ENCODE results near the gene KIAA1210. TPM values are rescaled to one million over a fixed set of nuclear protein-coding genes. Genes with fewer than 3 reads are reported as not detected.

Gene KIAA1210
- total RNA-seq, 1 donor from 2014 or later, result not detected

DNA sequence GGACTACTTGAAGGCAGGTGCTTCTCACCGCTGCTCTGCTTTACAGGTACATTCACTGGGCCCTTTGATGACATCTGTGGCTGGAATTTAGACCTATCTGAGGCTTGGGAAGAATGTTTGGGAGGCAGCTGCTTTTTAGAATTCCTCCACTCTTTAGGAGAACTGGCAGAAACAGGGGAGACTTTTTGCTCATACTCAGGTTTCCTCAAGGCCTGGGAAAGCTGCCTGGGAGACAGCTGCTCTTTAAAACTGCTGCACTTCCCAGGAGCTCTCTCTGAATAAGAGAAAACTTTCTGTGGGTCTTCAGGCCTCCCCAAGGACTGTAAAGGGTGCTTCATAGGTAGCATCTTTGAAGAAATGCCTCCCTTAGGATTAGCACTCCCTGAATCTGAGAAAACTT, 40.5 kb downstream of the KIAA1210 start:
- intact Hi-C loops (cut with micrococcal nuclease), result no loop called here
- TF ChIP-seq CTCF (IDR thresholded peaks at IDR 0.05), result no peak

GRCh38 chrX:119084766-119085165, 42.8 kb downstream of the KIAA1210 start:
- no peak overlapping the region for H3K4me3 Mint-ChIP-seq
- POLR2A ChIA-PET, result no interaction called here
- no peak for TF ChIP-seq CTCF (IDR thresholded peaks at IDR 0.05)
- intact Hi-C loops (cut with micrococcal nuclease), result no loop called here
- no peaks in the 10 kb centered on the region for H3K9me3 Mint-ChIP-seq
- no peaks in the 10 kb centered on the region for H3K36me3 Mint-ChIP-seq (ENCODE audit: low read depth)
- no peak overlapping the region for H3K27ac Mint-ChIP-seq
- ATAC-seq (ENCODE audit: low read depth) (no peak), DNase-seq (no peak)
- H3K27me3 Mint-ChIP-seq, result no peaks in the 10 kb centered on the region
- CTCF ChIA-PET, result no interaction called here
- H3K4me1 Mint-ChIP-seq, result peaks cover 5% of the 10 kb centered on the region

More for the DNA sequence above, 40.5 kb downstream of the KIAA1210 start:
- DNase-seq (no peak), ATAC-seq (ENCODE audit: low read depth) (no peak)
- Mint-ChIP-seq H3K4me1 (peaks cover 7% of the 10 kb centered on the region), H3K4me3 (no peak overlapping the region), H3K27ac (no peak overlapping the region), H3K27me3 (no peaks in the 10 kb centered on the region), H3K36me3 (ENCODE audit: low read depth) (no peaks in the 10 kb centered on the region), H3K9me3 (no peaks in the 10 kb centered on the region)
- ChIA-PET CTCF (no interaction called here), POLR2A (no interaction called here)

GRCh38 chrX:119082278-119082677, 45.3 kb downstream of the KIAA1210 start:
- H3K27me3 Mint-ChIP-seq, result no peaks in the 10 kb centered on the region

DNA sequence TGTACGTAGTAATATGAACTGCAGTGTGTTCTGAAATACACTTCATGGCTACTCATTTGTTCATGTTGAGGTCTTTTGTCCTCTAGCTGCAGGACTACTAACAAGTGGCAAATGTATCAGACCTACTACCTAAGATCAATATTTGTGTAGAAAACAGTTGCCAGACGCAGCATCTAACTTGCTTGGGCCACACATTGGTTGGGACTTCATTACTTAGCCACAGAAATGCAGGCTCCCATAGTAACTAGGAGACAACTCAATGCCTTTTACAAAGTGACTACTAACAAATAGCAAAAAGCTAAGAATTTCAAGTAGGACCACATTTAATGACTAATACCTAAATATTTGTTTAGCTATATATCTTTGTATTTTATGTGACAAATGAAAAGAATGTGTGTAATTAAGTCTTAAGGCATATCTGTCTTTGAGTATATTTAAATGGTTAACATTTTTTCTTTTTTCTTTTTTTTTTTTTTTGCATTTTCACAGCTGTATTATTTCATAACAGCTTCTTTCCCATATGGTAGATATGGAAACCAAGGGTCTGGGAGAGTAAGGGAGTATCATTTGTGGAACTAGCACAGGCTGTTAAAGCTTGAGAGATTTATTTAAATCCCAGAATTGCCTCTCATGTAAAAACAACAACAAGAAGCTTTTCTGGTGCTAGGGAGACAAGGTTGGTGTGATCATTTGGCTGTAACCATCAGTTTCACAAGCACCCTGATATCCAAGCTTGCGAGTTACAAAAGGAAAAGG, 52.2 kb downstream of the KIAA1210 start:
- DNase-seq, result no peak
- no peak overlapping the region for H3K4me3 Mint-ChIP-seq
- no peaks in the 10 kb centered on the region for H3K9me3 Mint-ChIP-seq
- TF ChIP-seq CTCF (IDR thresholded peaks at IDR 0.05), result no peak
- peaks cover 2% of the 10 kb centered on the region for H3K27me3 Mint-ChIP-seq
- intact Hi-C loops (cut with micrococcal nuclease), result no loop called here
- CTCF ChIA-PET, result interaction anchor here (1.5 kb wide), 1 partner anchor 236 kb away, joined by 3 read pairs; no protein-coding TSS in a partner anchor
- no peak for ATAC-seq (ENCODE audit: low read depth)
- no peaks in the 10 kb centered on the region for H3K36me3 Mint-ChIP-seq (ENCODE audit: low read depth)
- POLR2A ChIA-PET, result interaction anchor here (0.7 kb wide), 1 partner anchor 43 kb away, joined by 9 read pairs; no protein-coding TSS in a partner anchor
- no peaks in the 10 kb centered on the region for H3K4me1 Mint-ChIP-seq
- no peak overlapping the region for H3K27ac Mint-ChIP-seq

More at GRCh38 chrX:119082278-119082677, 45.3 kb downstream of the KIAA1210 start:
- H3K4me3 Mint-ChIP-seq, result no peak overlapping the region
- intact Hi-C loops (cut with micrococcal nuclease), result no loop called here
- H3K9me3 Mint-ChIP-seq, result no peaks in the 10 kb centered on the region
- no peaks in the 10 kb centered on the region for H3K36me3 Mint-ChIP-seq (ENCODE audit: low read depth)
- no peaks in the 10 kb centered on the region for H3K4me1 Mint-ChIP-seq
- no peak for DNase-seq
- TF ChIP-seq CTCF (IDR thresholded peaks at IDR 0.05), result no peak
- no peak overlapping the region for H3K27ac Mint-ChIP-seq
- CTCF ChIA-PET, result no interaction called here
- POLR2A ChIA-PET, result no interaction called here
- no peak for ATAC-seq (ENCODE audit: low read depth)

DNA sequence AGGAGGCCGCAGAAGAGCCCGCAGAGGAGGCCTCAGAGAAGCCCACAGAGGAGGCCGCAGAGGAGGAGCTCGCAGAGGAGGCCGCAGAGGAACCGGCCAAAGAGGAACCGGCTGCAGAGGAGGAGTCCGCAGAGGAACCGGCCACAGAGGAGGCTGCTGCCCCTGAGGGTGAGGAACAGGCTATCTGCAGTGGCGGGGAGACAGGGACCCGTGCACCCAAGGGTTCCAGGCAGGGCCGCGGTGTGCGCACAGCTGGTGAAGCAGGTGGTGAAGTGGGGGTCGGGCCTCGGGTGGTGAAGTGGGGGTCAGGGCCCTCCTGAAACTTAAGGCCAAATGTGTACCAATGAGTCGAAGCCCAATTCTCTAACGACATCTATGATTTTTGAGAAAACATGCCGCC, 53.7 kb downstream of the KIAA1210 start:
- Mint-ChIP-seq H3K4me1 (no peaks in the 10 kb centered on the region), H3K27me3 (peaks cover 2% of the 10 kb centered on the region), H3K9me3 (no peaks in the 10 kb centered on the region), H3K4me3 (no peak overlapping the region), H3K27ac (no peak overlapping the region), H3K36me3 (ENCODE audit: low read depth) (no peaks in the 10 kb centered on the region)
- ATAC-seq (ENCODE audit: low read depth) (no peak), DNase-seq (no peak)
- intact Hi-C loops (cut with micrococcal nuclease), result no loop called here
- ChIA-PET CTCF (no interaction called here), POLR2A (no interaction called here)
- TF ChIP-seq CTCF (IDR thresholded peaks at IDR 0.05), result no peak

Measured in activated B cell treated with CpG ODN at 0.5 μM for 24 hours (primary cell).